Liver (tissue), 9 donors: ENCODE results near the gene FADS3. TPM values are rescaled to one million over a fixed set of nuclear protein-coding genes. Genes with fewer than 3 reads are reported as not detected.

Experiments used
- DNase-seq: peaks from one replicate; pipeline ENCODE4 v3.0.0-alpha.2; 2017; ENCODE audit warnings: low spot score
- H3K27ac ChIP-seq, 2 donors: one replicate each; pipeline ENCODE4 v1.7.0; 2013; ENCODE audit warnings: inconsistent platforms in 2 of 2, low read length in 2 of 2, control low read depth in 1 of 2, low read depth in 1 of 2, mild to moderate bottlenecking in 1 of 2
- H3K27me3 ChIP-seq, 4 donors: one replicate each; pipeline versions ENCODE4 v1.6.1 to v1.7.0; 2013; ENCODE audit warnings: low read length in 3 of 4, inconsistent platforms in 1 of 4, mild to moderate bottlenecking in 1 of 4, moderate library complexity in 1 of 4; ENCODE audit not compliant: control insufficient read depth in 4 of 4, insufficient read depth in 4 of 4
- H3K36me3 ChIP-seq, 4 donors: one replicate each; pipeline versions ENCODE4 v1.6.1 to v1.7.0; 2013; ENCODE audit warnings: low read length in 3 of 4, mild to moderate bottlenecking in 3 of 4, low read depth in 1 of 4, moderate library complexity in 1 of 4; ENCODE audit not compliant: control insufficient read depth in 4 of 4, insufficient read depth in 3 of 4
- H3K4me1 ChIP-seq, 4 donors: one replicate each; pipeline versions ENCODE4 v1.6.1 to v1.7.0; 2013; ENCODE audit warnings: low read length in 3 of 4, mild to moderate bottlenecking in 3 of 4, moderate library complexity in 1 of 4; ENCODE audit not compliant: control insufficient read depth in 4 of 4, insufficient read depth in 4 of 4
- H3K4me3 ChIP-seq, 3 donors: one replicate each; pipeline versions ENCODE4 v1.6.1 to v1.7.0; 2013; ENCODE audit warnings: low read length in 3 of 3, control low read depth in 1 of 3, low read depth in 1 of 3, mild to moderate bottlenecking in 1 of 3
- H3K9ac ChIP-seq, 2 donors: one replicate each; pipeline ENCODE4 v1.7.0; 2013; ENCODE audit warnings: low read length in 2 of 2, mild to moderate bottlenecking in 2 of 2, moderate library complexity in 2 of 2, control low read depth in 1 of 2, low read depth in 1 of 2
- H3K9me3 ChIP-seq, 4 donors: one replicate each; pipeline versions ENCODE4 v1.6.1 to v1.7.0; 2013; ENCODE audit warnings: low read length in 3 of 4; ENCODE audit not compliant: control insufficient read depth in 4 of 4
- FOXA1 ChIP-seq: IDR thresholded peaks from 2 replicates; pipeline ENCODE4 v1.6.1; 2016; ENCODE audit warnings: antibody characterized with exemption
- GABPA ChIP-seq, 2 donors: IDR thresholded peaks in 1 of 2; conservative IDR thresholded peaks in 1 of 2; 2 replicates each; pipeline ENCODE4 v1.6.1; 2016; ENCODE audit warnings: antibody characterized with exemption in 2 of 2, mild to moderate bottlenecking in 1 of 2, moderate library complexity in 1 of 2
- HNF4A ChIP-seq, 2 donors: conservative IDR thresholded peaks; 2 replicates each; pipeline ENCODE4 v1.6.1; 2016; ENCODE audit warnings: antibody characterized with exemption in 2 of 2, mild to moderate bottlenecking in 2 of 2
- NR2F2 ChIP-seq: IDR thresholded peaks from 2 replicates; pipeline ENCODE4 v1.6.1; 2016; ENCODE audit warnings: antibody characterized with exemption
- RAD21 ChIP-seq, 2 donors: IDR thresholded peaks; 2 replicates each; pipeline ENCODE4 v1.6.1; 2016; ENCODE audit warnings: antibody characterized with exemption in 2 of 2, mild to moderate bottlenecking in 2 of 2
- RXRA ChIP-seq, 2 donors: IDR thresholded peaks; 2 replicates each; pipeline ENCODE4 v1.6.1; 2017 to 2018; ENCODE audit warnings: antibody characterized with exemption in 2 of 2, mild to moderate bottlenecking in 1 of 2
- SP1 ChIP-seq: IDR thresholded peaks from 2 replicates; pipeline ENCODE4 v1.6.1; 2018; ENCODE audit warnings: antibody characterized with exemption, mild to moderate bottlenecking
- TAF1 ChIP-seq: conservative IDR thresholded peaks from 2 replicates; pipeline ENCODE4 v1.6.1; 2016; ENCODE audit warnings: antibody characterized with exemption, mild to moderate bottlenecking
- YY1 ChIP-seq: IDR thresholded peaks from 2 replicates; pipeline ENCODE4 v1.6.1; 2016; ENCODE audit warnings: antibody characterized with exemption, mild to moderate bottlenecking
- ZBTB33 ChIP-seq: IDR thresholded peaks from 2 replicates; pipeline ENCODE4 v1.6.1; 2016; ENCODE audit warnings: antibody characterized with exemption
- WGBS: extraction: QIAGEN DNeasy Blood & Tissue Kit; methylation state at CpG from one replicate; pipeline ENCODE4 v1.1.7; 2013; 5-methylcytosine and 5-hydroxymethylcytosine counted together
- polyA plus RNA-seq, 2 donors: library from polyadenylated mRNA; stranded (reverse) in 1 of 2; unstranded in 1 of 2; fragments of 200-250 nt in 1 of 2; fragments of >200 nt in 1 of 2; fragmentation: Nextera tagmentation in 1 of 2; extraction: Ambion mirVana in 1 of 2; gene quantifications; one replicate each; pipeline versions ENCODE4 v1.2.1 to v1.2.3, GENCODE V29; 2013 to 2015
- total RNA-seq, 2 donors: library from RNA; depleted of rRNA; stranded (reverse); fragments of >200 nt; gene quantifications; one replicate each; pipeline ENCODE4 v1.2.3, GENCODE V29; 2014
- TF ChIP-seq, protein P1 (sequence below): IDR thresholded peaks from 2 replicates; pipeline ENCODE4 v1.6.1; 2016; ENCODE audit warnings: antibody characterized with exemption
- TF ChIP-seq, protein P2 (sequence below): IDR thresholded peaks from 2 replicates; pipeline ENCODE4 v1.6.1; 2016; ENCODE audit warnings: antibody characterized with exemption, mild to moderate bottlenecking
- TF ChIP-seq, protein P3 (sequence below): fragments of 150-350 bp; IDR thresholded peaks from 2 replicates; pipeline ENCODE4 v1.5.1; 2017; ENCODE audit warnings: improper control_type of control experiment, low read depth, low read length; ENCODE audit not compliant: missing input control
- TF ChIP-seq, protein P4 (sequence below): IDR thresholded peaks from 2 replicates; pipeline ENCODE4 v1.6.1; 2016; ENCODE audit warnings: antibody characterized with exemption
- donor health status: healthy.
- donor health status: healthy.
- donor health status: healthy.
- donor health status: healthy.
- donor health status: healthy.

Gene FADS3
- total and polyA plus RNA-seq, 4 donors: 8.3 to 13.6 (median 10.3) TPM

- WGBS: 90% methylated on average over 13 of the region's 13 CpGs
- Histone ChIP-seq H3K27me3 (no peaks in the 10 kb centered on the region), H3K4me3 (no peak overlapping the region), H3K9ac (no peak overlapping the region), H3K36me3 (no peaks in the 10 kb centered on the region), H3K4me1 (peaks cover 0 to 5% (median 0%) of the 10 kb centered on the region in 4 donors), H3K9me3 (no peaks in the 10 kb centered on the region), H3K27ac (no peak overlapping the region)
- DNase-seq: no peak
- TF ChIP-seq, protein P1, sequence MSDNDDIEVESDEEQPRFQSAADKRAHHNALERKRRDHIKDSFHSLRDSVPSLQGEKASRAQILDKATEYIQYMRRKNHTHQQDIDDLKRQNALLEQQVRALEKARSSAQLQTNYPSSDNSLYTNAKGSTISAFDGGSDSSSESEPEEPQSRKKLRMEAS: no peak
- TF ChIP-seq TAF1 (no peak), YY1 (no peak), NR2F2 (no peak), GABPA (IDR thresholded peaks at IDR 0.05 in 1 of 2, conservative IDR thresholded peaks at IDR 0.05 in 1 of 2) (no peak), SP1 (no peak)
- TF ChIP-seq, protein P2, sequence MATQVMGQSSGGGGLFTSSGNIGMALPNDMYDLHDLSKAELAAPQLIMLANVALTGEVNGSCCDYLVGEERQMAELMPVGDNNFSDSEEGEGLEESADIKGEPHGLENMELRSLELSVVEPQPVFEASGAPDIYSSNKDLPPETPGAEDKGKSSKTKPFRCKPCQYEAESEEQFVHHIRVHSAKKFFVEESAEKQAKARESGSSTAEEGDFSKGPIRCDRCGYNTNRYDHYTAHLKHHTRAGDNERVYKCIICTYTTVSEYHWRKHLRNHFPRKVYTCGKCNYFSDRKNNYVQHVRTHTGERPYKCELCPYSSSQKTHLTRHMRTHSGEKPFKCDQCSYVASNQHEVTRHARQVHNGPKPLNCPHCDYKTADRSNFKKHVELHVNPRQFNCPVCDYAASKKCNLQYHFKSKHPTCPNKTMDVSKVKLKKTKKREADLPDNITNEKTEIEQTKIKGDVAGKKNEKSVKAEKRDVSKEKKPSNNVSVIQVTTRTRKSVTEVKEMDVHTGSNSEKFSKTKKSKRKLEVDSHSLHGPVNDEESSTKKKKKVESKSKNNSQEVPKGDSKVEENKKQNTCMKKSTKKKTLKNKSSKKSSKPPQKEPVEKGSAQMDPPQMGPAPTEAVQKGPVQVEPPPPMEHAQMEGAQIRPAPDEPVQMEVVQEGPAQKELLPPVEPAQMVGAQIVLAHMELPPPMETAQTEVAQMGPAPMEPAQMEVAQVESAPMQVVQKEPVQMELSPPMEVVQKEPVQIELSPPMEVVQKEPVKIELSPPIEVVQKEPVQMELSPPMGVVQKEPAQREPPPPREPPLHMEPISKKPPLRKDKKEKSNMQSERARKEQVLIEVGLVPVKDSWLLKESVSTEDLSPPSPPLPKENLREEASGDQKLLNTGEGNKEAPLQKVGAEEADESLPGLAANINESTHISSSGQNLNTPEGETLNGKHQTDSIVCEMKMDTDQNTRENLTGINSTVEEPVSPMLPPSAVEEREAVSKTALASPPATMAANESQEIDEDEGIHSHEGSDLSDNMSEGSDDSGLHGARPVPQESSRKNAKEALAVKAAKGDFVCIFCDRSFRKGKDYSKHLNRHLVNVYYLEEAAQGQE: no peak
- TF ChIP-seq, protein P3, sequence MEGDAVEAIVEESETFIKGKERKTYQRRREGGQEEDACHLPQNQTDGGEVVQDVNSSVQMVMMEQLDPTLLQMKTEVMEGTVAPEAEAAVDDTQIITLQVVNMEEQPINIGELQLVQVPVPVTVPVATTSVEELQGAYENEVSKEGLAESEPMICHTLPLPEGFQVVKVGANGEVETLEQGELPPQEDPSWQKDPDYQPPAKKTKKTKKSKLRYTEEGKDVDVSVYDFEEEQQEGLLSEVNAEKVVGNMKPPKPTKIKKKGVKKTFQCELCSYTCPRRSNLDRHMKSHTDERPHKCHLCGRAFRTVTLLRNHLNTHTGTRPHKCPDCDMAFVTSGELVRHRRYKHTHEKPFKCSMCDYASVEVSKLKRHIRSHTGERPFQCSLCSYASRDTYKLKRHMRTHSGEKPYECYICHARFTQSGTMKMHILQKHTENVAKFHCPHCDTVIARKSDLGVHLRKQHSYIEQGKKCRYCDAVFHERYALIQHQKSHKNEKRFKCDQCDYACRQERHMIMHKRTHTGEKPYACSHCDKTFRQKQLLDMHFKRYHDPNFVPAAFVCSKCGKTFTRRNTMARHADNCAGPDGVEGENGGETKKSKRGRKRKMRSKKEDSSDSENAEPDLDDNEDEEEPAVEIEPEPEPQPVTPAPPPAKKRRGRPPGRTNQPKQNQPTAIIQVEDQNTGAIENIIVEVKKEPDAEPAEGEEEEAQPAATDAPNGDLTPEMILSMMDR: no peak
- TF ChIP-seq, protein P4, sequence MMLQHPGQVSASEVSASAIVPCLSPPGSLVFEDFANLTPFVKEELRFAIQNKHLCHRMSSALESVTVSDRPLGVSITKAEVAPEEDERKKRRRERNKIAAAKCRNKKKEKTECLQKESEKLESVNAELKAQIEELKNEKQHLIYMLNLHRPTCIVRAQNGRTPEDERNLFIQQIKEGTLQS: no peak
Observed at GRCh38 chr11:61905067-61905696, 13.8 kb upstream of the FADS3 start.

GRCh38 chr11:61904539-61905048, 13.2 kb upstream of the FADS3 start:
- Histone ChIP-seq H3K4me1 (peaks cover 0 to 5% (median 0%) of the 10 kb centered on the region in 4 donors), H3K9me3 (no peaks in the 10 kb centered on the region), H3K4me3 (peak overlapping the region in 2 of 3 donors; percentile 4 to 34), H3K27ac (no peak overlapping the region), H3K27me3 (no peaks in the 10 kb centered on the region), H3K36me3 (no peaks in the 10 kb centered on the region), H3K9ac (peak overlapping the region in 1 of 2 donors; percentile 37)
- 41% methylated on average over 19 of the region's 19 CpGs for WGBS
- TF ChIP-seq SP1 (peak; percentile 35), NR2F2 (no peak)
- DNase-seq: no peak

DNA sequence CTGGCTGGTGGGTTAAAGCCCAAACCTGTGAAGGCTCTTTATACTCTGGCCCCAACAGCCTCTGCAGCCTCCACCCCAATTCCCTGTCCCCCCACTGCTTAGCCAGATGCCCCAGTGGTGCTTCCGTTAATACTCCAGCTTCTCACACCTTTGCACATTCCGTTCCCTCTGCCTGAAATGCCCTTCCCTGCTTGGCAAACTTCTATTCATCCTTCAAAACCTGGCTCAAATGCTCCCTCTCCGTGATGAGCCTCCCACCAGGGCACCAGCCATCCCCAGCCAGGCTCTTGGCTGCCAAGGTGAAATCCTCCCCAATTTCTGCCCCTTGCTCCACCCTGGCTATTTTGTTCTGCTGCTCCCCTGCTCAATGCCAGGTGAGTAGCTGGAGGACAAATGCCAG, 12.5 kb upstream of the FADS3 start:
- Histone ChIP-seq H3K27me3 (no peaks in the 10 kb centered on the region), H3K9ac (no peak overlapping the region), H3K27ac (no peak overlapping the region), H3K4me1 (peaks cover 0 to 9% (median under 1%) of the 10 kb centered on the region in 4 donors), H3K9me3 (no peaks in the 10 kb centered on the region), H3K4me3 (peak overlapping the region in 1 of 3 donors; percentile 34), H3K36me3 (no peaks in the 10 kb centered on the region)
- WGBS: 92% methylated on average over 3 of the region's 3 CpGs
- DNase-seq: no peak
- TF ChIP-seq FOXA1 (no peak), TAF1 (no peak), RXRA (IDR thresholded peaks at IDR 0.05) (no peak), RAD21 (IDR thresholded peaks at IDR 0.05) (no peak), HNF4A (conservative IDR thresholded peaks at IDR 0.05) (no peak), ZBTB33 (no peak), SP1 (no peak)
- TF ChIP-seq, protein P4: no peak
- TF ChIP-seq, protein P2: no peak
